ENCODE data around the gene ROBO2.

ROBO2 gene

DNA sequence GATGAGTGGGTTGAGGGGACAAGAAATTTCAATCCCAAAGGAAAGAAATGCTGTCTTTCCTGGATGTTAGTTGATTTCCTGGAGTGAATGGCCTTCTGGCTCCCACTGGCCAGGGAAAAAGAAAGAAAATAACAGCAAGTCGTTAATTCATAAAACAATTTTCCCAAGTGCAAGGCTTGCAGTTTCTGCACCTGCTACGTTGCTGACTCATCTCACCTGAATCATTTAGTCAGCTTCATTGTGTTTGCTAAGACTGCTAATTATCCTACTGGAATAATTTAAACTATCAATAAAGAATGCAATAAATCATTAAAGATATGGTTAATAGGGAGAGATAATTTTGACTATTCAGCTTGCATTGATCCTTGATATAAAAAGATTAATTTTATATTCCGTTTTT is 387.6 kb downstream of the ROBO2 start:
- DNase-seq = no peak

DNA sequence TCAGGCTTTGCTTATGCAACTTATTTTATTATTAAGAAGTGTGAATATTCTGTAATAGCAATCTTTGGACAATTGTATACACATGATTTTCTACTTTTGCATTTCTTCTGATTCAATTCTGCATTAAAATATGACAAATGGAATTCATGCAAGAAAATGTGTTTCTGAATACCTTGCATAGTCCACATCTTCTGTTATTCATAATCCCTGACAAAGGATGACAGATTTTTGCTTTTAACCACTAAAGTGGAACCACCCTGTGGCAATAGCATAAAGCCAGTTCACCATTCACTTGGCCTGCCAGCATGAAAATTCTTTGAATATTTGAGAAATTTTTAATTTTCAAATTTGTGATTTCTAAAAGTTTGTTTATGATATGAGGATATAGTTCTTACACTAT is 397.0 kb downstream of the ROBO2 start:
- DNase-seq = no peak

GRCh38 chr3:77446084-77446483 is 406.2 kb downstream of the ROBO2 start:
- DNase-seq = no peak

GRCh38 chr3:77446761-77447160 is 406.9 kb downstream of the ROBO2 start:
- DNase-seq = no peak

DNA sequence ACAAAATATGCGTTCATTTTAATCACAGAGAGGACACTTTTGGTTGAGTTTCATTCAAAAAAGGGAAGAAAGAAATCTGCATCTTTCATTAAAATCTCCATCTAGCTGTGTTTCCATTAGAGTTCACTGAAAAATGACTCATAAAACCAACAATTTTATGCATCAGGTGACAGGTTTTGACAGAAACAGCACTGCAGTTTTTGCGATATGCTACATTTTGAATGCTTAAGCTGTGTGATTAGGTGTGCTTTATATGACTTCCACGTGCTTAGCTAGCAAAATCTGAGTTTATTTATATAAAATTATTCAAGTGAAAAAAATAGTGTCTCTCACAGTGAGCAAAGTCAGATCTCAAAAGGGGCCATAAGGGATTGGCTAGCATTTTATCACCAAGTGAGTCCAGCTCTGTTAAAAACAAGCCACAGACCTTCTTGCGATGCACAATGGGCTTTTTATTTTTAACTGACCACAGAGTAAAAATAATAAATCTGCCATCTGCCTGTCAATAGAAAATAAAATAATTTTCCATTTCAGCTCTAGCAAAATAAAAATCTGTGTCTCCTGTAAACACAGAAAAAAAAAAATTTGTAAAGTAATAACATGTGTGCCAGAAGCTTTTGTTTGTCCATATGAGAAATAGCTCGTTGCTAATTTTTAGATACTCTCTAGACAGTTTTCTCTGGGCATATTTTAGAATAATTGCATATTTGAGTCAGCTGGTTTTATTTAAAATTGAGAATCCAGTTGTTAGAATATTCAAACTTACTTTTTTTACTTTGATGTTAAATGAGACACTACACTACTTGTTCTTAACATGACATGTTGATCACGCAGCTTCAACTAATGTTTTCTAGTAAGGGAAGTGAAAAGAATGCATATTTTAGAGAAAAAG is 409.8 kb downstream of the ROBO2 start:
- no peak for DNase-seq

DNA sequence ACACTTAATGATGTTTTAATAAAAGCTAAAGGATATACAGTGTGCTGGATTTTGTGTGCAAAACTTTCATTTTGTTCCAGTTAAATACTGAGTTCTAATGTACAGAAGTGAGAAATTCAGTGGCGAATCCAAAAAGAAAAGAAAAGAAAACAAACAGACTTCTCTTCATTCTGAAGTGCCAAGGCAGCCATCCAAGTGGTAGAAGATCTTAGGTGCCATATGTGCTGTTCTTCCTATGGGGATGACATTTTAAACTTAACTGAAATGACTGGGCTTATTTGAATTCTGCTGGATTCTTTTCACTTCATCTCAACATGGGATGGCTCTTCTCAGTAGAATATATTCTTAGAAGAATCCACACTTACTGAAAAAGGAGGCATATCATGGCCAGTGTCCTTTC is 416.5 kb downstream of the ROBO2 start:
- DNase-seq = no peak

DNA sequence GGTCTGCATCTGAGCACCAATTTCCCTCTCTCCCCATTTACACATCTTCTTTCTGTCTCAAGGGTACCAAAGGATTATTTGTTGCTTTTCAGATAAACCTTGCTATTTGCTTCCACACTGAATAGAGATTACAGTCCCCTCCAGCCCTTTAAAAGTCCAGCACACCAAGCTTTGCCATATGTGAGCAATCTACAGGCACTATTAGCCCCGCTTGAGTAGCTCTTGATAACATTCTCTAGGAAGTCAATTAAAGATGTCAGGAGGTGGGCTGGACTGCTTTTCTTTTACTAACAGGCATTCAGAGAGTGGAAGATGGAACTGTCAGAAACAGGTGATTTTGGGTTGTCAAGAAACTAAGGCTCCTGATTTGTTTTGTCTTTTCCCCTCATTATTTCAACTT is 417.0 kb downstream of the ROBO2 start:
- no peak for DNase-seq

- DNase-seq = no peak
These were observed 420.0 kb downstream of the ROBO2 start for GRCh38 chr3:77459926-77460325.

DNA sequence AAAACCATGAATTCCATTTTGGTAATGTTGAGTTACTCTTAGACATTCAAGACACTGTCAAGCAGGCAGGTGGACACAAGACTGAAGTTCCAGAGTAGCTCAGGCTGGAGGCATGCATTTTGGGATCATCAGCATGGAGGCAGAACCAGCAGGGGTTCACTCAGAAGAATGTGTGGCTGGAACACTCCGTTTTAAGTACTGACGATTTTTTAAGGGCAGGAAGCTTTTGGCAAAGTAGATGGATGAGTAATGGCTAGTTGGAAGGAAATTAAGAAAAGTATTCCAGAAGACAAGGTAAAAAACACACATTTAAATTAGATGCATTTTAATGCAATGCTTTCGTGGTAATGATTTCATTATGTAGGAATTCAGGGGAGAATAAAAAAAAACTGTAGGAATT is 420.4 kb downstream of the ROBO2 start:
- no peak for DNase-seq

- DNase-seq = no peak
These were observed 423.1 kb downstream of the ROBO2 start for GRCh38 chr3:77462951-77463350.

GRCh38 chr3:77464111-77464688 is 424.3 kb downstream of the ROBO2 start:
- DNase-seq = no peak

DNA sequence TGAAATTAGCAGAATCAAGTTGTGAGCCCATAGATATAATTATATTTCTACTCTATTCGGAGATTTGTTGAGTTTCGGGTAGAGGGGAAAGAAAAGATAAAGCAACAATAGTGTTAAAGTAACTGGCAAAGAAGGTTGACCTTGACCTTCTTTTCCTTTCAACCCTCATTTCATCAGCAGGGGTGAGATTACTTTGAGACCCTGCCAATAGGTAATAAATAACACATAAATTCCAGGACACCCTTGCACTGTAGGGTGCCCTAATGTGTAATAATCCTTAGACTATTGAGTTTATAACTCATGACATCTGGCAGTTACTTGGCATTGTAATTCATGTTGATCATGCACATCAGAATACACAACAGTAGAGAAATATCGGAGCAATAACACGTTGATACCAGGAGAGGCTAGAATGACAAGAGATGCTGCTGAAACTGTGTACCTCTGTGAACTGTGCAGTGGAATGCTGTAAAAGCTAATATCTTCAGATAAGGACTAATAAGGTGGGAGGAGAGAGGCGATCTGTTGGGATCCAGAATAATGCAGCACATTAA is 426.7 kb downstream of the ROBO2 start:
- DNase-seq = no peak

DNA sequence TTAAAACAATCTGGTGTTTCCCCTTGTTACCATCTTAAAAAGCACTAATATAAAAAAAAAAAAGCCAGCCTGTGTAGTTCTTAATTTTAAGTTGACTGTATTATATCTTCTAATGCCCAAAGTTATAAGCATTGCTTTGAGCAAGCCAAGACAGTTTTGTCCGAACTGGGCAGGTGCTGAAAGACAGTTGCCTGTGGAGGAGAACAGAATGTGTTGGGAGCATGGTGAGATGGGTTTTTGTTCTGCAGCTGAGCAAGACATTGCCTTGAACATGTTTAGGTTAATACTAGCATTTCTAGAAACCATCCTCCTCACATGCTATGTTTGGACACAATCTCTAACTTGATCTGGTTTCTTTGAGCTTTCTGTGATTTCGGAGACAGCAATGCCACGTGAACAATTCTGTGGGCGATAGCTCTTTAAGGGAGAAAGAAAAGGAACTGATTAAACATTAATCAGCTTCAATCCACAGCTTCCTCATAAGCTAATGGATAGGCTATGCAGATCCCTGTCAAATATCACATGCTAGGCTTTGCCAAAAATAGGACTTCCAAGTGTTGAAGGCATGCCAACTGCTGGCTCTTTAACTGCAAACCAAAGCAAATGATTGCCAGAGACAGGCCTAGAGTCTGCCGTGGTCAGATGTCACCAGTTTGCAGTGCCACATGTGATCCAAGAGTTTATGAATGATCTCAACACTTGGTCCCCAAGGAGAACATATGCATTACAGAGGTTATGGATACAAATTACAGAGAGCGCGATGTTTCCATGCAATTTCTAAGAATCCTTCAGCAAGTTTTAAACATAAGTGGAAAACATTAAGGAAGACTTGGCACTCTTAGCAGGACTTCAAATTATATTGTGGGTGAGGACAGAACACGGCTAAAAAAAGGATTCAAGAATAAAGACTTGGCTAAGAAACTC is 428.1 kb downstream of the ROBO2 start:
- DNase-seq = no peak

- no peak for DNase-seq
These were observed 428.7 kb downstream of the ROBO2 start for GRCh38 chr3:77468626-77469020.

DNA sequence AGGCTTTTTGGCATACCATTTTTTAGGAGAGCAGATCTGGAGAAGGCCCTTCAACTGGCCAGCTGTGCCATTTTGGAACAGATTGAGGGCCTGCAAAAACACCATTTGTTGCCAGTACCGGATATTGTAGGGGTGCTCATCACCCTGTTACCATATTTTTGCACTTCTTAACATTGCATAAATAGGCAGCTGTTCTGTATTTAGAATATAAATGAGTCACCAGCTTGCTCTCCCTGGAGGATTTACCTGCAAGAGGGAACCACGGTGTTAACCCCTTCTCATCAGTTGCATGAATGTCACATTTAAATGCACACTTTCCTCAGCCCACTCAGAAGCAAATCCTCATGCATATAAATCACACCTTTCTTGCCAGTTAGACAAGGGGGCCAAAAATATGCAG is 435.6 kb downstream of the ROBO2 start:
- no peak for DNase-seq

GRCh38 chr3:77479021-77479420 is 439.1 kb downstream of the ROBO2 start:
- no peak for DNase-seq

DNA sequence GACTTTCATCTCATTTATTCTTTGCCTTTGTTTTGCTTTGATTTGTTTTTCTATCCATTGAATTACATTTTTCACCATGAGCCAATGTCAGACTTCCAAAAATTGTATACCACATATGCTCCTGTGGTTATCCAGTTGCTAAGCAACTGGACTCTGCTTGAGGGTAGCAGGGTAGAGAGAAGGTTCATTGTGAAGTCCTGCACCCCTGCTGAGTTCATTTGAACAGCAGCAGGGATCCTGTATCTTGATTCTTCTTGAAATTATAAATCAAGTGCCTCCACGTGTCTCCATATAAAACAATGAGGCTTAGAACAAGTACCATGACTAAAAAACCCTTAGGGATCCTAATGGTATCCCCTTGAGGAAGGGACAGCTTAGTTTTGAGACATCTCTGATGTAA is 449.3 kb downstream of the ROBO2 start:
- DNase-seq = no peak

GRCh38 chr3:77491961-77492360 is 452.1 kb downstream of the ROBO2 start:
- no peak for DNase-seq

- no peak for DNase-seq
These were observed 460.8 kb downstream of the ROBO2 start for GRCh38 chr3:77500721-77501120.

GRCh38 chr3:77506384-77506783 is 466.5 kb downstream of the ROBO2 start:
- no peak for DNase-seq

DNA sequence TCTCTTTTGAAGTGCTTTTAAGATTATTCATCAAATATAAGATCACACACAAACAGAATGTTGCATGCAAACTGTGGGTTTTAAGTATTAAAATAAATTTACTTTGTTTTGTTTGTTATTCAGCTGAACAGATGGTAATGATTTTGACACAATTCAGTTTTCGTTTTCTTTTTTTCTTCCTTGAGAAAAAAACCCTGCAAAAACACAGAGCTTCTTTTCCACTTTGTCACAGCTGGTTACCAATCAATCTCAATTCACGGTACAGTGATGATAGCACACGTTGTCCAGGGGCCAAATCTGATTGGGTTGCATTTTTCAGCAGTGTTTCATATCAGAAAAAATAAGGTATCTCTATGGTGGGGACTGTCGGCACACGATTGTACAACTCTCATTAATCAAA is 473.6 kb downstream of the ROBO2 start:
- DNase-seq = no peak

GRCh38 chr3:77514766-77515165 is 474.9 kb downstream of the ROBO2 start:
- DNase-seq = no peak

DNA sequence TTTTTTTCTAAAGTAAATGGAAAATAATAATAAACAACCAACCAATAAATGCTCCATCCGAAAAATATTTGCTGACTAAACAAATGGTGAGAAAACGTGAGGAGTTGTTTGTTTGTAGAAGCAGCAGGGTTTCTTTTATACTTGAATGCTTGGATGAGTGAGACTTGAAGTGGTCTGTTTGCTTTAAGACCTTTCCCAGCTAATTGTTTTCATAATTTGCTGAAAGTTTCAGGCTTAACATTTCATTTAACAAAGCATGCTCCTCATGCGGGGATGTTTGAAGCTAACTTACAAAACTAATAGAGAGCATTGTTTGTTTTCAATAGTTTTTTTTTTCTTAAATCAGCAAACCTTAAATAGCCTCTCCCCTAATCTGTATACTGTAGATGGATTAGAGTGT is 484.6 kb downstream of the ROBO2 start:
- no peak for DNase-seq

Data from cortex of kidney (tissue), 1 donor.